Measurements from ENCODE around the gene ARHGEF9. TPM values are rescaled to one million over a fixed set of nuclear protein-coding genes. Genes with fewer than 3 reads are reported as not detected.
"Not testable (repeated sequence)": the region's sequence is repeated elsewhere in the genome, so short reads cannot be mapped to it uniquely, and the experiment has no call there.

Gene ARHGEF9
- total RNA-seq, 1 donor from 2014 or later: 40.7 TPM

DNA sequence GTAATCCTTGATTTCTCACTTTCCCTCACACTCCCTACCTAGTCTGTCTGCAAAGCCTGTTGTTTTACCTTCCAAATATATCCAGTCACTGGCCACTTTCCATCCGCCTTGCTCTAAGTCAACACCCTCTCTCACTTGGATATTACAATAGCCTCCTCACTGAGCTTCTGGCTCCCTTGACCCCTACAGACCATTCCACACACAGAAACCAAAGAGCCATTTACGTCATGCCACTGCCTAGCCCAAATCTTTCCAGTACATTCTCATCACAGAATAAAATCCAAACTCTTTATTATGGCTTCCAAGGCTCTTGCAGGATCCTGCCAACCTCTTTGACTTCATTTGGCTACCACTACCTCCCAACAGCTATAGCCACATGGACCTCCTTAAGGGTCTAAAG, 25.7 kb upstream of the ARHGEF9 start:
- no peaks in the 10 kb centered on the region for H3K36me3 Mint-ChIP-seq (ENCODE audit: unreplicated experiment)
- no peak for DNase-seq (ENCODE audit: extremely low spot score, unreplicated experiment)
- no peak overlapping the region for H3K27ac Mint-ChIP-seq (ENCODE audit: unreplicated experiment)
- TF ChIP-seq, protein P1, sequence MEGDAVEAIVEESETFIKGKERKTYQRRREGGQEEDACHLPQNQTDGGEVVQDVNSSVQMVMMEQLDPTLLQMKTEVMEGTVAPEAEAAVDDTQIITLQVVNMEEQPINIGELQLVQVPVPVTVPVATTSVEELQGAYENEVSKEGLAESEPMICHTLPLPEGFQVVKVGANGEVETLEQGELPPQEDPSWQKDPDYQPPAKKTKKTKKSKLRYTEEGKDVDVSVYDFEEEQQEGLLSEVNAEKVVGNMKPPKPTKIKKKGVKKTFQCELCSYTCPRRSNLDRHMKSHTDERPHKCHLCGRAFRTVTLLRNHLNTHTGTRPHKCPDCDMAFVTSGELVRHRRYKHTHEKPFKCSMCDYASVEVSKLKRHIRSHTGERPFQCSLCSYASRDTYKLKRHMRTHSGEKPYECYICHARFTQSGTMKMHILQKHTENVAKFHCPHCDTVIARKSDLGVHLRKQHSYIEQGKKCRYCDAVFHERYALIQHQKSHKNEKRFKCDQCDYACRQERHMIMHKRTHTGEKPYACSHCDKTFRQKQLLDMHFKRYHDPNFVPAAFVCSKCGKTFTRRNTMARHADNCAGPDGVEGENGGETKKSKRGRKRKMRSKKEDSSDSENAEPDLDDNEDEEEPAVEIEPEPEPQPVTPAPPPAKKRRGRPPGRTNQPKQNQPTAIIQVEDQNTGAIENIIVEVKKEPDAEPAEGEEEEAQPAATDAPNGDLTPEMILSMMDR (IDR thresholded peaks at IDR 0.05): no peak
- no peak overlapping the region for H3K4me3 Mint-ChIP-seq (ENCODE audit: unreplicated experiment)
- peaks cover 6% of the 10 kb centered on the region for H3K9me3 Mint-ChIP-seq (ENCODE audit: unreplicated experiment)
- H3K27me3 Mint-ChIP-seq (ENCODE audit: unreplicated experiment): no peaks in the 10 kb centered on the region
- H3K4me1 Mint-ChIP-seq (ENCODE audit: unreplicated experiment): no peaks in the 10 kb centered on the region

DNA sequence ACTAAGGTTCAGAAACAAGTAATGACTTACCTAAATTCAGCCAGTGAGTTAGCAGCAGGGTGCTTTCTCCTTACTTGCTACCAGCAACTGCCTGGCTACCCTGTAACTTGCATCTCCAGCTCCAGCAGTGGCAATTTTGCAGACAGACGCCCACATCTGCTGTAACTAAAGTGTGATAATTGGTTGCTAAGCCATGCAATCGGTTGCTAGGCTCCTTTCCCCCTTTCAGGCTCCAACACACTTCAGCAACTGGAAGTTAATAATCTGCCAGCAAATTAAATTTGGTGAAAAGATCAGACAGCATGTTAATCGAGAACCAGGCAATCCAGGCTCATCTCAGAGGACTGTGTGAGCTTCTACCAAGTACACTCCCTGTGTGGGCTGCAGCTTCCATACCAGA, 24.2 kb upstream of the ARHGEF9 start:
- DNase-seq (ENCODE audit: extremely low spot score, unreplicated experiment): no peak
- Mint-ChIP-seq H3K27me3 (ENCODE audit: unreplicated experiment) (no peaks in the 10 kb centered on the region), H3K4me3 (ENCODE audit: unreplicated experiment) (no peak overlapping the region), H3K36me3 (ENCODE audit: unreplicated experiment) (no peaks in the 10 kb centered on the region), H3K27ac (ENCODE audit: unreplicated experiment) (no peak overlapping the region), H3K4me1 (ENCODE audit: unreplicated experiment) (no peaks in the 10 kb centered on the region), H3K9me3 (ENCODE audit: unreplicated experiment) (peaks cover 15% of the 10 kb centered on the region)
- TF ChIP-seq, protein P1 (IDR thresholded peaks at IDR 0.05): no peak

DNA sequence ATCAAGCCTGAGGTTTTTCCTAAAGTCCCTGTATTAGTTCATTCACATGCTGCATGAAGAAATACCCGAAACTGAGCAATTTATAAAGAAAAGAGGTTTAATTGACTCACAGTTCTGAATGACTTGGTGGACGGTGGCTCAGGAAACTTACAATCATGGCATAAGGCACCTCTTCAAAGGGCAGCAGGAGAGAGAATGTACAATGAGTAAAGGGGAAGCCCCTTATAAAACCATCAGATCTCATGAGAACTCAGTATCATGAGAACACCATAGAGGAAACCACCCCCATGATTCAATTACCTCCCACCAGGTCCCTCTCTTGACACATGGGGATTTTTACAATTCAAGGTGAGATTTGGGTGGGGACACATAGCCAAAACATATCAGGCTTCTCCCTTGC, 10.4 kb upstream of the ARHGEF9 start:
- not testable (repeated sequence) for H3K27me3 Mint-ChIP-seq (ENCODE audit: unreplicated experiment); DNase-seq (ENCODE audit: extremely low spot score, unreplicated experiment); H3K27ac Mint-ChIP-seq (ENCODE audit: unreplicated experiment); H3K4me3 Mint-ChIP-seq (ENCODE audit: unreplicated experiment); H3K4me1 Mint-ChIP-seq (ENCODE audit: unreplicated experiment); H3K9me3 Mint-ChIP-seq (ENCODE audit: unreplicated experiment); H3K36me3 Mint-ChIP-seq (ENCODE audit: unreplicated experiment)

DNA sequence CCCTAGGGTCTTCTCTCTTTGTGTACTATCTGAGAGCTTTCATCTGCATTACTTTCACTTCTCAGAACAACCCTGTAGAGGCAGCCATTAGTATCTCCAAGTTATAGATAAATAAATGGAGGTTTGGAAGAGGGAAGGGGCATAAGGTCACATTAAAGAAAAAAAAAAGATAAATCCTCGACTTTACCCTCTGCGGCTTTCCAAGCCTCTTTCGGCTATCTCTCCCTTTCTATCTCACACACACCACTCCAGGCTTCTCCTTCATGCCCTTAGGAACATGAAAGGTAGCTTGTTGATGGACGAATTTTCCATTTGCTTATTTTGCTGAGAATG, 660 bp upstream of the ARHGEF9 start:
- peak overlapping the region; percentile 71 for H3K4me3 Mint-ChIP-seq (ENCODE audit: unreplicated experiment)
- TF ChIP-seq, protein P1 (IDR thresholded peaks at IDR 0.05): no peak
- no peaks in the 10 kb centered on the region for H3K36me3 Mint-ChIP-seq (ENCODE audit: unreplicated experiment)
- DNase-seq (ENCODE audit: extremely low spot score, unreplicated experiment): no peak
- H3K4me1 Mint-ChIP-seq (ENCODE audit: unreplicated experiment): no peaks in the 10 kb centered on the region
- H3K27me3 Mint-ChIP-seq (ENCODE audit: unreplicated experiment): no peaks in the 10 kb centered on the region
- peaks cover 8% of the 10 kb centered on the region for H3K9me3 Mint-ChIP-seq (ENCODE audit: unreplicated experiment)
- H3K27ac Mint-ChIP-seq (ENCODE audit: unreplicated experiment): no peak overlapping the region

DNA sequence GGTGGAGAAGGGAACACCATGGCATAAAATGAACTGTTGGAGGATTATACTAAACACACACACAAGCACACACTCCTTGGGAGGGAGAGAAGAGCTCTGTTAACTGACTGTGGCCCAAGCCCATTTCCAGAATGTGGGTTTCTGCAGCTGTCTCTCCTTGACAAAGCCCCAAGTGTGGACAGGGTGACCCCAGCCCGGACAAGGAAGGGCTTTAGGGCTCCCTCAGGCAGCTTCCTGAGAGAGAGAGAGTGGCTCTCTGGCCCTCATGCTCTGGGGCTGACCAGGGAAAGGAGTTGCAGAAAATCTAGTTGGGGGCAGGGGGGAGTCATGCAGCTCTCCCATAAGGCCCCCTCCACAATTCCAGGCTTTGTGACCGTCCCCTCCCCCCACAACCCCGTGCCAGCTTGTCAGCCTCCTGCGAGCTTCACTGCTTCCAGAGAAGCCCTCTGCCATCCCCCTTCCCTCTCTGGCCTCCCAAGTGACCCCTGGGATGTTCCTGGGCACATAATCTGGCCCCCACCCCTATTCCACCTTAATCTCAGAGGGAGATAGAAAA, 590 bp downstream of the ARHGEF9 start:
- Mint-ChIP-seq H3K27ac (ENCODE audit: unreplicated experiment) (peak overlapping the region; percentile 71), H3K36me3 (ENCODE audit: unreplicated experiment) (no peaks in the 10 kb centered on the region), H3K4me1 (ENCODE audit: unreplicated experiment) (no peaks in the 10 kb centered on the region), H3K27me3 (ENCODE audit: unreplicated experiment) (no peaks in the 10 kb centered on the region), H3K9me3 (ENCODE audit: unreplicated experiment) (peaks cover 16% of the 10 kb centered on the region), H3K4me3 (ENCODE audit: unreplicated experiment) (peak overlapping the region; percentile 71)
- TF ChIP-seq, protein P1 (IDR thresholded peaks at IDR 0.05): no peak
- DNase-seq (ENCODE audit: extremely low spot score, unreplicated experiment): no peak

DNA sequence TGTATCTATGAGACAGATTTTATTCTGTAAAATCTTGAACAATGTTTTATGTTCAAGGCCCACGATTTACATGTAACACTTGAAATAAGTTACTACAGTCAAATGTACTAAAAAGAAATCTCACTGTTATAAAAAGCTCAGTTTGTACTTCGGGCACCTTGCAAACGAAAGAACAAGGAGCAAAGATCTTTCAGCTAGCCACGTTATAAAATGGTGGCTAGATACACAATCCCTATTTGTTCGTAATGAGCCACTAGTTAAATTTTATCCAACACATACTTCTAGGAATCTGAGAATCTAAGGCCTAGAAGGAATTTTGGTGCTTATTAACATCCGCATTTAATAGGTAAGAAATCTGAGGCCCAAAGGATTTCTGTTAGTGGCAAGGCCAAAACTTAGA, 2.5 kb downstream of the ARHGEF9 start:
- peaks cover 22% of the 10 kb centered on the region for H3K9me3 Mint-ChIP-seq (ENCODE audit: unreplicated experiment)

More for the DNA sequence above, 2.5 kb downstream of the ARHGEF9 start:
- Mint-ChIP-seq H3K4me3 (ENCODE audit: unreplicated experiment) (no peak overlapping the region), H3K27me3 (ENCODE audit: unreplicated experiment) (no peaks in the 10 kb centered on the region), H3K27ac (ENCODE audit: unreplicated experiment) (no peak overlapping the region), H3K36me3 (ENCODE audit: unreplicated experiment) (no peaks in the 10 kb centered on the region), H3K4me1 (ENCODE audit: unreplicated experiment) (no peaks in the 10 kb centered on the region)
- no peak for DNase-seq (ENCODE audit: extremely low spot score, unreplicated experiment)
- TF ChIP-seq, protein P1 (IDR thresholded peaks at IDR 0.05): no peak

Data from osteocyte (in vitro differentiated cells).